Stimulated activated CD4-positive, alpha-beta T cell treated with anti-CD3 and anti-CD28 coated beads, Interleukin-1b, Interleukin-23, amount 100 ng/mL, for 24 hours (primary cell): ENCODE data around the gene SLC38A3.
"Not testable (repeated sequence)": the region's sequence is repeated elsewhere in the genome, so short reads cannot be mapped to it uniquely, and the experiment has no call there.

Source experiments
- DNase-seq, 4 experiments: peaks; one replicate each; pipeline ENCODE4 v3.0.0-alpha.2; 2020; ENCODE audit warnings: low read depth in 4 of 4, low spot score in 1 of 4

Gene SLC38A3

DNA sequence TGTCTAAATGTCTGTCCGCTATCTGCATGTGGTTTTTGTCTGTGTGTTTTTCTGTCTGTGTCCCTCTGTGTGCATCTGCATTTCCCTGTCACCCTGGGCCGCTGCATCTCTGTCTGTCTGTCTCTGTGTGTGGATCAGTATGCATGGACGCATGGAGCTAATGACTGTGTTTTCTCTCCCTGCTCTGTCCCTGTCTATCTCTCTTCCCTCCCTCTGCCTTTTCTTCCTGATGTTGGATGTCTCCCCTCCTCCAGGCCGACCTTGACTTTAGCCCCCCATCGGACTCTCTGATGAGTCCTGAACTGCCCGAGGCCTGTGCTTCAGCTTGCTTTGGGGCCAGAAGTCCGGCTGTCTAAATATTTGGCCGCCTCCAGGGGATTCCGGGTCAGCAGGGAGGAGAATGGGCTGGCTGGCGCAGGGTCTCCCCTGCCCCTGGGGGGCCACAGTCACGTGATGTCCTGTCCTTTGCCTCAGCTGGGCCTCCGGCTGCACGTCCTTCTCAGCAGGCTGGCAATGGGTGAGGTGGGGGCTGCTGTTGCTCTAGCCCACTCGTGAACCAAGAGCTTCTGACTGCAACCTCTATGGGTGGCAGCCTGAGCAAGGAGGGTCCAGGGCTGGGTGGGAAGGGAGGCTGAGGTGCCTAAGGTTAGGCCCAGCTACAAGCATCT is 3.7 kb downstream of the SLC38A3 start:
- no peak for DNase-seq

DNA sequence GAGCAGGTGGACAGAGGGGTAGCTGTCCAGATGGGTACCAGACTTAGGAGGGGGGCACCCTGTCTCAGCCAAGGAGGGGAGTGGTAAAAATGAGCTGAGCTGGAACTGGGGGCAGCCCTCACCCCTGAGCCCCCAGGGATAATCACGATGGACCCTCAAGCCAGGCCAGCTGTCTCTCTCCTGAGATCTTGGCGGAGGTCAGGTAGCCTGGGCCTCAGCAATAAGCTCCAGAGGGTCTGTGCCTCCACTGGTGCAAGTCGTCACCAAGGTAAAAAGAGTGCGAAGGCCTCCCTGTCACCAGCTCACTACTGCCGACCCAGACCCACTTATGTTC is 5.1 kb downstream of the SLC38A3 start:
- DNase-seq: no peak

GRCh38 chr3:50210510-50211367 is 5.7 kb downstream of the SLC38A3 start:
- no peak for DNase-seq

DNA sequence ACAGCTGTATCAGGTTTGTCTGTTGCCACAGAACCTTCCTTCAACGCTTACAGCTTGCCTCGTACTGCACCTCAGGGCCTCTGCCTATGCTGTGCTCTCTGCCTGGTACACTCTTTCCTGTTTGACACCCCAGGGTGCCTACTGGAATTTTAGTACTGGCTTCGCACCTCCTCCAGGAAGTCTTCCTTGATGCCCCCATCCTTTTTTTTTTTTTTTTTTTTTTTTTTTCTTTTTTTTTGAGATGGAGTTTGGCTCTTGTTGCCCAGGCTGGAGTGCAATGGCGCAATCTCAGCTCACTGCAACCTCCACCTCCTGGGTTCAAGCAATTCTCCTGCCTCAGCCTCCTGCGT is 6.3 kb downstream of the SLC38A3 start:
- not testable (repeated sequence) for DNase-seq

GRCh38 chr3:50211930-50212329 is 6.9 kb downstream of the SLC38A3 start:
- no peak for DNase-seq

GRCh38 chr3:50212502-50212901 is 7.4 kb downstream of the SLC38A3 start:
- no peak for DNase-seq

- DNase-seq: no peak
These were observed 7.9 kb downstream of the SLC38A3 start for GRCh38 chr3:50212971-50213370.

DNA sequence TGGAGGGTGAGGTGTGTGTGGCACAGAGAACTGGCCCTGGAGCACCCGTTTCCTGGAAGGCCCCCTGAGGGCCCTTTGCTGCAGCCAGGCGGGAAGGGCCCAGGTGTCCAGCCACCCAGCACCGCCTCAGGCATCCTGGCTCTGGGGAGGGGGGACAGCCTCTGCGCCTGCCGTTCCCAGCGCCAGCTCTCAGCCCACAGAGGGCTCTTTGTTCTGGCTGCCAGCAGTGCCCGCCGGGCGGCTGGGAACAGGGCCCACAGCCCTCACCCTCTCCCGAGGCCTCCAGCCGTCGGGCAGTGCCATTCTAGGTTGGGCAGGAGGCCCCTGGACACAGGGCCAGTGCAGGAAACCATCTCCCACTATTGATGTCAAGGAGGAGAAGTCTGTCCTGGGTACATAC is 8.3 kb downstream of the SLC38A3 start:
- no peak for DNase-seq

DNA sequence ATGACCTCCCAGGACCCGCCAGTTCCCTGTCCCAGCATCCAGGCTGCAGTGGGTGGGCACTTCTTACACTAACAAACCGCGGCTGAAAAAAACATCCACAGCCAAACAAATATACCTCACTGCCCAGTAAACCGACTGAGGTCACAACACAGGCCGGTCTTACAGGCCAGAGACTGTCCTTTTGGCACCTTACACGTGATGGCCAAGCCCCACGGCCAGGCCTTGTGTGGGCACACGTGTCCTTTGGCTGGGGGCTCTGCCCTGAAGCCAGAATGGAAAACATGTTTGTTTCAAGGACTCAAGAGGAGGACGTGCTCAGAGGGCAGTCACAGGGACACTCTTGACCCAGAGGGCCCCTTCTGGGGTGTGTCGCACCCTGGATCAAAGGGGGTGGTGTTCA is 9.8 kb downstream of the SLC38A3 start:
- DNase-seq: no peak

DNA sequence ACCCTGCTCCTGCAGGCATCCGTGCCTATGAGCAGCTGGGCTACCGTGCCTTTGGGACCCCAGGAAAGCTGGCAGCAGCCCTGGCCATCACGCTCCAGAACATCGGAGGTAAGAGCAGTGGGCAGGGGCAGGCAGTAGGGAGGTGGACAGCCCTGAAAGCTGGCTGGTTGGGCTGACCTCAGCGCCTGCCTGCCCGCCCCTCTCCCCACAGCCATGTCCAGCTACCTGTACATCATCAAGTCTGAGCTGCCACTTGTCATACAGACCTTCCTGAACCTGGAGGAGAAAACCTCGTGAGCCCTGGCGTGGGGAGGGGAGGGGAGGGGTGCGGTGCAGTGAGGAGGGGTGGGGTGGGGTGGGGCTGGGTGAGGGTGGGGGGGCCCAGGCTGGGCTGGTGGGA is 10.5 kb downstream of the SLC38A3 start:
- DNase-seq: no peak

GRCh38 chr3:50217681-50218080 is 12.6 kb downstream of the SLC38A3 start:
- no peak for DNase-seq

DNA sequence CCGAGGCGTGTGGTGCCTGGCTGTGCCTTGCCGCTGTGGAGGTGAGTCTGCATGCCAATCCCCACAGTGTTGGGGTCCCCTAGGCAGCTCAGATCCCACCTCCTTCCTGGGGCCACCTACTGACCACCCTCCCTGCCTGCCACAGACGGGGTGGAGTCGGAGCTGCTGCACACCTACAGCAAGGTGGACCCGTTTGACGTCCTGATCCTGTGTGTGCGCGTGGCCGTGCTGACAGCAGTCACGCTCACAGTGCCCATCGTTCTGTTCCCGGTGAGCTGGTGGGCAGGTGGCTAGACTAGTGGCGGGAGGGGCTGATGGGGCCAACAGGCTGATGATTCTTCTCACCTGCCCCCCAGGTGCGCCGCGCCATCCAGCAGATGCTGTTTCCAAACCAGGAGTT is 13.4 kb downstream of the SLC38A3 start:
- DNase-seq: no peak

DNA sequence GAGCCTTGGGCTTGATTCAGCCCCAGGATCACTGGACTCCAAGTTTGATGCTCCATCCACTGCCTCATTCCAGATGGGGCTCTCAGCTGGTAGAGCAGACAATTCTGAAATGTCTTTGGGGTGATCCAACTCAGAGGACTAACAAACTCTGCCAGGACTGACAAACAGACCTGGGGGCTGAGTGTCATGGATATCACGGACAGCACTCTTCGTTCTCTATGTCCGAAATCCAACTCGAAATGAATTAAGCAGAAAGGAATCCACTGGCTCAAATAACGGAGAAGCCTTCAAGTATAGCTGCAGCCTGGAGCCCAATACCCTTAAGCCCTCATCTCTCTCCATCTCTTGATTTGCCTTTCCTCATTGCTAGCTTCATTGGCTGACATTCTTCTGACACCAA is 14.2 kb downstream of the SLC38A3 start:
- DNase-seq: no peak

GRCh38 chr3:50220109-50220508 is 15.0 kb downstream of the SLC38A3 start:
- no peak for DNase-seq

GRCh38 chr3:50221051-50221410 is 16.0 kb downstream of the SLC38A3 start:
- no peak for DNase-seq

- no peak for DNase-seq
These were observed 16.5 kb downstream of the SLC38A3 start for GRCh38 chr3:50221411-50222168.

- no peak for DNase-seq
These were observed 17.1 kb downstream of the SLC38A3 start for GRCh38 chr3:50222169-50222528.

DNA sequence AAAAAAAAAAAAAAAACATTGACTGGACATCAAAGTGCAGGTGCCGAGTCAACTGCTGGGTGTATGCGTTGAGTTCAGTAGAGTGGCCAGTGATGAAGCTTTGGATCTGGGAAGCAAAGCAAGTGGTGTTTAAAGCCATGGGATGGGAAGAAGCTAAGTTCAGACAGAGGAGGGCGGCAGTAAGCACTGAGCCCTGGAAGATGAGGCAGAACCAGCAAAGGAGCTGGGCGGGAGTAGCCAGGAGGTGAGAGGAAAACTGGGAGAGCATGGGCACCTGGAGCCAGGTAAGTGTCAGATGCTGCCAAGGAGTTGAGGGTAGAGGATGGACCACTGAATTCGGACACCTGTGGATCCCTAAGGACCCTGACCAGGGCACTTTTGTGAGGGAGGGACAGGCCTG is 19.6 kb downstream of the SLC38A3 start:
- DNase-seq: no peak

- no peak for DNase-seq
These were observed 21.9 kb downstream of the SLC38A3 start for GRCh38 chr3:50226888-50227389.

- DNase-seq: peak; percentile 65 to 87 (median 82)
These were observed 22.5 kb downstream of the SLC38A3 start for GRCh38 chr3:50227390-50228183.

- not testable (repeated sequence) for DNase-seq
These were observed 23.2 kb downstream of the SLC38A3 start for GRCh38 chr3:50228184-50228763.
